Adrenal gland (tissue), 5 donors: Measurements from ENCODE around the gene MROH2A.

Experiments
- POLR2A ChIP-seq, 2 donors: fragments of 450-650 bp; IDR thresholded peaks; one replicate each; pipeline ENCODE4 v1.6.1; 2017; ENCODE audit warnings: antibody characterized with exemption in 2 of 2, mild to moderate bottlenecking in 2 of 2, moderate library complexity in 1 of 2
- TF ChIP-seq, protein P1 (sequence below), 6 experiments: fragments of 450-650 bp in 4 of 6; fragments of 200-600 bp in 2 of 6; sonication (generic) in 1 of 6; IDR thresholded peaks; 1 replicate in 5 of 6; 2 replicates in 1 of 6; pipeline versions ENCODE4 v1.5.1 to v1.8.0; 2016 to 2021; ENCODE audit warnings: antibody characterized with exemption in 6 of 6, mild to moderate bottlenecking in 2 of 6, moderate library complexity in 1 of 6
- donor health status: DM: no; HTN: no; CAD: no.

DNA sequence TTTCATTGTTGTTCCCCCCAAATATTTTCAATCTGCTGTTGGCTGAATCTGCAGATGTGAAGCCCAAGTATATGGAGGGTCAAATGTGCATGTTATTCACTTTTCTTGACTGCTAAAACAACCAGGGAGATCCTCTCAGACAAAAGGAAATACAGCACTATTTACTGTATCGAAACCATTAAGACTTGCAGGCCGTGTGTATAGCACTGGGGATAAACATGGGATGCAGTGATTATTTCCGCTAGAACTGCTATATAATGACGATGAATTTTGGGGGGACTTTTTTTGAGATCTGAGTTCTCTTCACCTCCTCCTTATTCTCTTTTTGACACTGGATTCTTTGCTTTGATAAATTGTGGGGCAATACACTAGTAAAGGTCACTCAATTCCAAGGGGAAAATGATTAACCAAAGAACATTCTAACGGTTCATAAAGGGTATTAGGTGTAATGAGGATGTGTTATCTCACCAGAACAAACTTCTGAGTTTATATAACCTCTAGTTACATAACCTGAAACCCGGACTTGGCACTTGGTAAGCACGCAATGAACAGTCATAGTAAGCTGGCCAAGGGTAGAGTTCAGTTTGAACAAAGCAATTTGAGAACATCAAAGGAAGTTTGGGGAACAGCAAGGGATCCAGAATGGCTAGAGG, 21.6 kb upstream of the MROH2A start:
- TF ChIP-seq, protein P1, sequence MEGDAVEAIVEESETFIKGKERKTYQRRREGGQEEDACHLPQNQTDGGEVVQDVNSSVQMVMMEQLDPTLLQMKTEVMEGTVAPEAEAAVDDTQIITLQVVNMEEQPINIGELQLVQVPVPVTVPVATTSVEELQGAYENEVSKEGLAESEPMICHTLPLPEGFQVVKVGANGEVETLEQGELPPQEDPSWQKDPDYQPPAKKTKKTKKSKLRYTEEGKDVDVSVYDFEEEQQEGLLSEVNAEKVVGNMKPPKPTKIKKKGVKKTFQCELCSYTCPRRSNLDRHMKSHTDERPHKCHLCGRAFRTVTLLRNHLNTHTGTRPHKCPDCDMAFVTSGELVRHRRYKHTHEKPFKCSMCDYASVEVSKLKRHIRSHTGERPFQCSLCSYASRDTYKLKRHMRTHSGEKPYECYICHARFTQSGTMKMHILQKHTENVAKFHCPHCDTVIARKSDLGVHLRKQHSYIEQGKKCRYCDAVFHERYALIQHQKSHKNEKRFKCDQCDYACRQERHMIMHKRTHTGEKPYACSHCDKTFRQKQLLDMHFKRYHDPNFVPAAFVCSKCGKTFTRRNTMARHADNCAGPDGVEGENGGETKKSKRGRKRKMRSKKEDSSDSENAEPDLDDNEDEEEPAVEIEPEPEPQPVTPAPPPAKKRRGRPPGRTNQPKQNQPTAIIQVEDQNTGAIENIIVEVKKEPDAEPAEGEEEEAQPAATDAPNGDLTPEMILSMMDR (IDR thresholded peaks at IDR 0.05): no peak
- TF ChIP-seq POLR2A (IDR thresholded peaks at IDR 0.05): no peak
